Neuronal stem cell (in vitro differentiated cells): ENCODE data around the gene RPUSD1.
A peak's percentile ranks its signal among the peaks of the same experiment; 100 is the strongest.

Experiments
- DNase-seq: peaks from one replicate; pipeline ENCODE4 v3.0.0-alpha.2; 2013; ENCODE audit warnings: low spot score
- H2AFZ ChIP-seq: one replicate; pipeline ENCODE4 v1.6.1; 2013; ENCODE audit warnings: mild to moderate bottlenecking, low read length, inconsistent platforms
- H2AK5ac ChIP-seq: 2 replicates; pipeline ENCODE4 v1.6.1; 2013; ENCODE audit warnings: low read depth, mild to moderate bottlenecking, inconsistent platforms, low read length, moderate library complexity, mixed read lengths
- H2BK120ac ChIP-seq: 2 replicates; pipeline ENCODE4 v1.6.1; 2013; ENCODE audit warnings: low read depth, mild to moderate bottlenecking, inconsistent platforms, low read length, moderate library complexity, mixed read lengths
- H2BK12ac ChIP-seq: one replicate; pipeline ENCODE4 v1.6.1; 2013; ENCODE audit warnings: low read length, inconsistent platforms
- H2BK15ac ChIP-seq: 2 replicates; pipeline ENCODE4 v1.6.1; 2013; ENCODE audit warnings: mild to moderate bottlenecking, low read length, inconsistent platforms, mixed read lengths
- H2BK5ac ChIP-seq: one replicate; pipeline ENCODE4 v1.6.1; 2013; ENCODE audit warnings: inconsistent platforms, mild to moderate bottlenecking, low read length, moderate library complexity
- H3K14ac ChIP-seq: one replicate; pipeline ENCODE4 v1.6.1; 2013; ENCODE audit warnings: low read length, inconsistent platforms
- H3K18ac ChIP-seq: 2 replicates; pipeline ENCODE4 v1.6.1; 2013; ENCODE audit warnings: low read length, inconsistent platforms
- H3K23ac ChIP-seq: 2 replicates; pipeline ENCODE4 v1.6.1; 2013; ENCODE audit warnings: low read depth, mild to moderate bottlenecking, mixed read lengths, low read length, inconsistent platforms; ENCODE audit not compliant: poor library complexity
- H3K27ac ChIP-seq: replicated peaks from 3 replicates; pipeline ENCODE4 v1.5.1; 2013; ENCODE audit warnings: low read length, inconsistent platforms
- H3K27me3 ChIP-seq, 3 experiments: 2 replicates each; pipeline ENCODE4 v1.6.1; 2013; ENCODE audit warnings: low read length in 3 of 3, mild to moderate bottlenecking in 2 of 3, inconsistent platforms in 1 of 3, low read depth in 1 of 3, mixed read lengths in 1 of 3, moderate library complexity in 1 of 3; ENCODE audit not compliant: control insufficient read depth in 3 of 3, insufficient read depth in 3 of 3
- H3K36me3 ChIP-seq, 2 donors: replicated peaks in 1 of 2; 2 replicates each; pipeline ENCODE4 v1.6.1; 2013; ENCODE audit warnings: low read length in 2 of 2; ENCODE audit not compliant: control insufficient read depth in 2 of 2, insufficient read depth in 2 of 2
- H3K4ac ChIP-seq: 2 replicates; pipeline ENCODE4 v1.6.1; 2013; ENCODE audit warnings: inconsistent platforms, mild to moderate bottlenecking, low read length, moderate library complexity
- H3K4me1 ChIP-seq, 2 donors: 1 replicate in 1 of 2; 2 replicates in 1 of 2; pipeline ENCODE4 v1.6.1; 2013; ENCODE audit warnings: low read length in 2 of 2, low read depth in 1 of 2; ENCODE audit not compliant: control insufficient read depth in 2 of 2, insufficient read depth in 1 of 2
- H3K4me2 ChIP-seq: one replicate; pipeline ENCODE4 v1.6.1; 2013; ENCODE audit warnings: mild to moderate bottlenecking, low read length, inconsistent platforms; ENCODE audit not compliant: insufficient read depth, poor library complexity, severe bottlenecking
- H3K4me3 ChIP-seq, 2 donors: 2 replicates each; pipeline ENCODE4 v1.5.1; 2013; ENCODE audit warnings: low read length in 2 of 2, mild to moderate bottlenecking in 2 of 2, inconsistent platforms in 1 of 2, moderate library complexity in 1 of 2
- H3K79me1 ChIP-seq: one replicate; pipeline ENCODE4 v1.6.1; 2013; ENCODE audit warnings: low read depth, mild to moderate bottlenecking, inconsistent platforms, low read length, moderate library complexity
- H3K9ac ChIP-seq: one replicate; pipeline ENCODE4 v1.6.1; 2013; ENCODE audit warnings: mild to moderate bottlenecking, low read depth, low read length, inconsistent platforms; ENCODE audit not compliant: poor library complexity
- H3K9me3 ChIP-seq, 2 donors: replicated peaks in 1 of 2; 2 replicates each; pipeline versions ENCODE3 to v1.6.1; 2013; ENCODE audit warnings: low read length in 2 of 2, mild to moderate bottlenecking in 2 of 2, inconsistent platforms in 1 of 2, low read depth in 1 of 2, mixed read lengths in 1 of 2, moderate library complexity in 1 of 2; ENCODE audit not compliant: control insufficient read depth in 2 of 2, insufficient read depth in 1 of 2
- H4K8ac ChIP-seq: one replicate; pipeline ENCODE4 v1.6.1; 2013; ENCODE audit warnings: low read depth, mild to moderate bottlenecking, inconsistent platforms, low read length, moderate library complexity
- H4K91ac ChIP-seq: one replicate; pipeline ENCODE4 v1.6.1; 2013; ENCODE audit warnings: low read length, low read depth, mild to moderate bottlenecking, inconsistent platforms; ENCODE audit not compliant: poor library complexity
- WGBS, 2 donors: extraction: QIAGEN DNeasy Blood & Tissue Kit; methylation state at CpG; one replicate each; pipeline ENCODE4 v1.1.7; 2013; ENCODE audit warnings: missing lambda C conversion rate in 2 of 2, mixed read lengths in 1 of 2; ENCODE audit not compliant: insufficient read length in 2 of 2, insufficient replicate concordance in 1 of 2; ENCODE audit errors: extremely low coverage in 2 of 2; 5-methylcytosine and 5-hydroxymethylcytosine counted together

Gene RPUSD1

GRCh38 chr16:798666-799065 lies 10.5 kb upstream of the RPUSD1 start:
- H3K4me2 ChIP-seq: no peak overlapping the region
- no peak overlapping the region for H2AFZ ChIP-seq
- no peak overlapping the region for H3K4ac ChIP-seq
- peaks cover 0 to 2% of the 10 kb centered on the region in 2 donors for H3K9me3 ChIP-seq
- H2BK12ac ChIP-seq: no peak overlapping the region
- H4K8ac ChIP-seq: no peak overlapping the region
- no peak overlapping the region for H3K27ac ChIP-seq
- no peak overlapping the region for H3K4me3 ChIP-seq
- no peak overlapping the region for H4K91ac ChIP-seq
- no peak overlapping the region for H2BK120ac ChIP-seq
- no peak overlapping the region for H3K18ac ChIP-seq
- H2AK5ac ChIP-seq: no peak overlapping the region
- peaks cover 0 to 32% (median 13%) of the 10 kb centered on the region in 3 experiments for H3K27me3 ChIP-seq
- H2BK5ac ChIP-seq: peak overlapping the region; percentile 3
- H3K23ac ChIP-seq: no peak overlapping the region
- H3K4me1 ChIP-seq: peaks cover 13% of the 10 kb centered on the region in 2 donors
- no peak overlapping the region for H3K9ac ChIP-seq
- H3K79me1 ChIP-seq: peaks cover 2% of the 10 kb centered on the region
- H3K14ac ChIP-seq: no peak overlapping the region
- no peak for DNase-seq
- peaks cover 17 to 33% of the 10 kb centered on the region in 2 donors for H3K36me3 ChIP-seq
- no peak overlapping the region for H2BK15ac ChIP-seq
- WGBS, 2 donors: no CpG with 5 or more reads among the region's 19 CpGs

DNA sequence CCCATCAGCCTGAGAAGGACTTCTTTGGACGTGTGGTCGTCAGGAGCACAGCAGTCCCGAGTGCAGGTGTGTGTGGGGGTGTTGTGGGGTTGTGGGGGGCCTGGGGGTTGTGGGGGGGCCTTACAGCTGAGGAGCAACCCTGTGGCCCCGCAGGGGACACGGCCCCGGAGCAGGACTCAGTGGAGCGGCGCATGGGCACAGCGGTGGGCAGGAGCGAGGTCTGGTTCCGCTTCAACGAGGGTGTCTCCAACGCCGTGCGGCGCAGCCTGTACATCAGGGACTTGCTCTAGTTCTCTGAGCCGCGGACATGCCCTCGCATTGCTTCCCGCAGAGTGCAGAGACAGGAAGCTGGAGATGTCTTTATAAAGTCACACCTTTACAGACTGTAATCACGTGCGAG lies 9.5 kb upstream of the RPUSD1 start:
- no peak overlapping the region for H3K14ac ChIP-seq
- H3K27me3 ChIP-seq: peaks cover 0 to 26% (median 13%) of the 10 kb centered on the region in 3 experiments
- no peak overlapping the region for H3K23ac ChIP-seq
- no peak overlapping the region for H2AK5ac ChIP-seq
- H2BK12ac ChIP-seq: no peak overlapping the region
- H3K4me1 ChIP-seq: peaks cover 10 to 12% of the 10 kb centered on the region in 2 donors
- H3K4ac ChIP-seq: no peak overlapping the region
- no CpG with 5 or more reads among the region's 22 CpGs for WGBS, 2 donors
- H3K9ac ChIP-seq: no peak overlapping the region
- no peak overlapping the region for H3K18ac ChIP-seq
- H3K36me3 ChIP-seq: peaks cover 24 to 42% of the 10 kb centered on the region in 2 donors
- H2BK5ac ChIP-seq: no peak overlapping the region
- H3K4me3 ChIP-seq: no peak overlapping the region
- H2BK120ac ChIP-seq: no peak overlapping the region
- H4K8ac ChIP-seq: no peak overlapping the region
- H2BK15ac ChIP-seq: no peak overlapping the region
- no peak overlapping the region for H3K27ac ChIP-seq
- H3K4me2 ChIP-seq: no peak overlapping the region
- no peak for DNase-seq
- H2AFZ ChIP-seq: no peak overlapping the region
- H3K9me3 ChIP-seq: peaks cover 0 to 2% of the 10 kb centered on the region in 2 donors
- H3K79me1 ChIP-seq: peaks cover 2% of the 10 kb centered on the region
- H4K91ac ChIP-seq: no peak overlapping the region

DNA sequence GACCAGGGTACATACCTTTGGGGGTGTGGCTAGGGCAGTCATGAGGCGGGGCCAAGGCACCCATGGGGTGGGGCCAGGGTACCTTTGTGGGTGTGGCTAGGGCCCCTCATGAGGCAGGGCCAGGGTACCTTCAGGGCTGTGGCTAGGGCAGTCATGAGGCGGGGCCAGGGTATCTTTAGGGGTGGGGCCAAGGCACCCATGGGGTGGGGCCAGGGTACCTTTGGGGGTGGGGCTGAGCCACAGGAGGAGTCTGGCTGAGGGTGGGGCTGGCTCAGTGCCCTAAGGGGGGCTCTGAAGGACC lies 8.9 kb upstream of the RPUSD1 start:
- WGBS, 2 donors: no CpG with 5 or more reads among the region's 2 CpGs
- Histone ChIP-seq H3K18ac (no peak overlapping the region), H3K23ac (no peak overlapping the region), H3K4ac (no peak overlapping the region), H3K36me3 (peaks cover 29 to 47% of the 10 kb centered on the region in 2 donors), H3K27ac (no peak overlapping the region), H3K9me3 (peaks cover 0 to 2% of the 10 kb centered on the region in 2 donors), H3K79me1 (peaks cover 5% of the 10 kb centered on the region), H3K4me3 (no peak overlapping the region), H2AFZ (no peak overlapping the region), H4K91ac (no peak overlapping the region), H2BK120ac (no peak overlapping the region), H3K9ac (no peak overlapping the region), H2AK5ac (no peak overlapping the region), H2BK15ac (no peak overlapping the region), H3K14ac (no peak overlapping the region), H3K4me2 (no peak overlapping the region), H2BK5ac (peak overlapping the region; percentile 39), H3K4me1 (peaks cover 10 to 12% of the 10 kb centered on the region in 2 donors), H2BK12ac (no peak overlapping the region), H3K27me3 (peaks cover 0 to 21% (median 11%) of the 10 kb centered on the region in 3 experiments), H4K8ac (no peak overlapping the region)
- DNase-seq: no peak

- DNase-seq: no peak
- Histone ChIP-seq H3K36me3 (peaks cover 34 to 53% of the 10 kb centered on the region in 2 donors), H3K27me3 (peaks cover 0 to 16% (median 11%) of the 10 kb centered on the region in 3 experiments), H3K4me3 (no peak overlapping the region), H2BK5ac (peak overlapping the region; percentile 39), H4K91ac (no peak overlapping the region), H2BK12ac (no peak overlapping the region), H3K4ac (no peak overlapping the region), H3K9ac (no peak overlapping the region), H3K79me1 (peaks cover 7% of the 10 kb centered on the region), H3K18ac (no peak overlapping the region), H3K23ac (no peak overlapping the region), H4K8ac (no peak overlapping the region), H3K4me1 (peaks cover 10 to 12% of the 10 kb centered on the region in 2 donors), H2AK5ac (no peak overlapping the region), H3K27ac (no peak overlapping the region), H2BK15ac (no peak overlapping the region), H2BK120ac (no peak overlapping the region), H2AFZ (no peak overlapping the region), H3K14ac (no peak overlapping the region), H3K9me3 (peaks cover 0 to 2% of the 10 kb centered on the region in 2 donors), H3K4me2 (no peak overlapping the region)
- no CpG with 5 or more reads among the region's 38 CpGs for WGBS, 2 donors
Measured at GRCh38 chr16:796296-797119, 8.3 kb upstream of the RPUSD1 start.
